GM12873 (cell line): ENCODE data around the gene PGR.

Experiments used
- TF ChIP-seq, protein P1 (sequence below): IDR thresholded peaks from 2 replicates; pipeline ENCODE4 v1.5.1; 2012; ENCODE audit warnings: low read depth, mild to moderate bottlenecking, moderate library complexity, low read length, control low read depth; ENCODE audit not compliant: insufficient read depth; ENCODE audit errors: missing control alignments

The PGR gene

DNA sequence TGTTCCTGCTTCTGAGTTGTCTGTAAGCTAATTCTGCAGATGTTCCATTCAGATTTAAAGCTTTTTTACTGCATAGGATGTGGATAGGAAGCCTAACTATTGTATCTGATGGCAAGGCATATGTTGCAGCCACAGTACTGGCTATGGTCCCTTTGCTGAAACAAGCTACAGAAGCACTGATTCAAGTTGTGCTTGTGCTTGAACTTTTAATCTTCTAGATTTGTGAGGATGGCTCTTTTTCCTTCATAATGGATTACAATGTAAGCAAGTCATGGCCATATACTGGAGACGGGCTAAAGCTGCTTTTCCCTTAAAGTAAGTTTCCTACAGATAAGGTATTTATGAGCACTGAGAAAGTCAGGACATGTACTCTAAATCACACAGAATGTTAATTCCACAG is 138.7 kb downstream of the PGR start:
- TF ChIP-seq, protein P1, sequence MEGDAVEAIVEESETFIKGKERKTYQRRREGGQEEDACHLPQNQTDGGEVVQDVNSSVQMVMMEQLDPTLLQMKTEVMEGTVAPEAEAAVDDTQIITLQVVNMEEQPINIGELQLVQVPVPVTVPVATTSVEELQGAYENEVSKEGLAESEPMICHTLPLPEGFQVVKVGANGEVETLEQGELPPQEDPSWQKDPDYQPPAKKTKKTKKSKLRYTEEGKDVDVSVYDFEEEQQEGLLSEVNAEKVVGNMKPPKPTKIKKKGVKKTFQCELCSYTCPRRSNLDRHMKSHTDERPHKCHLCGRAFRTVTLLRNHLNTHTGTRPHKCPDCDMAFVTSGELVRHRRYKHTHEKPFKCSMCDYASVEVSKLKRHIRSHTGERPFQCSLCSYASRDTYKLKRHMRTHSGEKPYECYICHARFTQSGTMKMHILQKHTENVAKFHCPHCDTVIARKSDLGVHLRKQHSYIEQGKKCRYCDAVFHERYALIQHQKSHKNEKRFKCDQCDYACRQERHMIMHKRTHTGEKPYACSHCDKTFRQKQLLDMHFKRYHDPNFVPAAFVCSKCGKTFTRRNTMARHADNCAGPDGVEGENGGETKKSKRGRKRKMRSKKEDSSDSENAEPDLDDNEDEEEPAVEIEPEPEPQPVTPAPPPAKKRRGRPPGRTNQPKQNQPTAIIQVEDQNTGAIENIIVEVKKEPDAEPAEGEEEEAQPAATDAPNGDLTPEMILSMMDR: no peak

- TF ChIP-seq, protein P1: no peak
Observed at GRCh38 chr11:100984668-100985067, 144.9 kb downstream of the PGR start.

- TF ChIP-seq, protein P1: no peak
Observed at GRCh38 chr11:100981196-100981824, 148.3 kb downstream of the PGR start.

DNA sequence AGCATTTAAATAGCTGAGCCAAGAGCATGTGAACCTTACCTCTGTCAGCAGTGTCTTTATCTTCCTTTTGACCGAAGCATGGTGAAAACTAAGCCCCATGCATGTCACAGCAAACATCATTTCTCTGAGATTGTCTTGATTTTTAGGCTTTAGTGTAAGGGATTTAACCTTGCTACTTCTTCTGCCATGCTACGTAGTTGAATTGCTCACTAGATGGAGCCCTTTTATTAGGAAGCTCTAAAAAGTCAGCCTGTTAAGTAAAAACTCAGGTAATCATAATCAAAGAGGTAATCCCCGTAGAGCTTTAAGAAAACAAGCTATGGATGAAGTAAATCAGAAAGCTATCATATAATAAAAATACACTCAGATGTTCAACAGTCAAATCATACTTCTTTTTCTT is 149.5 kb downstream of the PGR start:
- TF ChIP-seq, protein P1: no peak
